Omental fat pad (tissue), 4 donors: Measurements from ENCODE around the gene ROBO1. TPM values are rescaled to one million over a fixed set of nuclear protein-coding genes. Genes with fewer than 3 reads are reported as not detected.

Source experiments
- ATAC-seq: fragments of 150-250 bp; one replicate; pipeline ENCODE4 v1.9.1; 2016; ENCODE audit warnings: mild to moderate bottlenecking, moderate library complexity; ENCODE audit not compliant: low FRiP score
- DNase-seq: peaks from one replicate; pipeline ENCODE4 v3.0.0-alpha.2; 2019; ENCODE audit warnings: low spot score
- CTCF ChIP-seq, 3 donors: fragments of 450-650 bp; IDR thresholded peaks; one replicate each; pipeline ENCODE4 v1.5.1; 2016 to 2017; ENCODE audit warnings: antibody characterized with exemption in 3 of 3, mild to moderate bottlenecking in 3 of 3, moderate library complexity in 2 of 3
- total RNA-seq, 4 donors: library from RNA; depleted of rRNA; stranded (reverse); fragments of >200 nt; gene quantifications; one replicate each; pipeline ENCODE4 v1.1.0, GENCODE V29; 2016

Gene ROBO1
- total RNA-seq, 4 donors from 2014 or later = 13.7 to 34.2 (median 21.0) TPM

GRCh38 chr3:78906930-78907329, 860.9 kb downstream of the ROBO1 start:
- ATAC-seq = no peak

GRCh38 chr3:78906245-78906644, 861.6 kb downstream of the ROBO1 start:
- DNase-seq (no peak), ATAC-seq (no peak)
- no peak for TF ChIP-seq CTCF (IDR thresholded peaks at IDR 0.05)

More at GRCh38 chr3:78906930-78907329, 860.9 kb downstream of the ROBO1 start:
- TF ChIP-seq CTCF (IDR thresholded peaks at IDR 0.05) = no peak
- no peak for DNase-seq

GRCh38 chr3:78905700-78906099, 862.1 kb downstream of the ROBO1 start:
- ATAC-seq (no peak), DNase-seq (no peak)
- TF ChIP-seq CTCF (IDR thresholded peaks at IDR 0.05) = no peak

- TF ChIP-seq CTCF (IDR thresholded peaks at IDR 0.05) = no peak
- DNase-seq = no peak
- ATAC-seq = no peak
Measured at GRCh38 chr3:78901544-78901943, 866.3 kb downstream of the ROBO1 start.

GRCh38 chr3:78900880-78901279, 866.9 kb downstream of the ROBO1 start:
- DNase-seq (no peak), ATAC-seq (no peak)
- no peak for TF ChIP-seq CTCF (IDR thresholded peaks at IDR 0.05)

- ATAC-seq = no peak
- no peak for DNase-seq
- no peak for TF ChIP-seq CTCF (IDR thresholded peaks at IDR 0.05)
Measured at GRCh38 chr3:78900426-78900825, 867.4 kb downstream of the ROBO1 start.

GRCh38 chr3:78895528-78895927, 872.3 kb downstream of the ROBO1 start:
- ATAC-seq (no peak), DNase-seq (no peak)
- no peak for TF ChIP-seq CTCF (IDR thresholded peaks at IDR 0.05)
